Measurements from ENCODE around the gene MPZL2. TPM values are rescaled to one million over a fixed set of nuclear protein-coding genes. Genes with fewer than 3 reads are reported as not detected.

The MPZL2 gene
- total and polyA plus RNA-seq, 8 donors, result 52.0 to 117 (median 72.6) TPM

GRCh38 chr11:118286545-118286944 lies 22.4 kb upstream of the MPZL2 start:
- Histone ChIP-seq H3K36me3 (no peaks in the 10 kb centered on the region), H3K9me3 (no peaks in the 10 kb centered on the region), H3K4me3 (no peak overlapping the region), H3K4me1 (no peaks in the 10 kb centered on the region), H3K27me3 (no peaks in the 10 kb centered on the region), H3K27ac (no peak overlapping the region)
- no peak for TF ChIP-seq CTCF (IDR thresholded peaks at IDR 0.05)
- intact Hi-C loops (cut with DNase I), result no loop called here
- ATAC-seq, result no peak
- DNase-seq, result no peak

GRCh38 chr11:118283756-118284350 lies 19.8 kb upstream of the MPZL2 start:
- Histone ChIP-seq H3K27me3 (no peaks in the 10 kb centered on the region), H3K36me3 (no peaks in the 10 kb centered on the region), H3K27ac (no peak overlapping the region), H3K4me3 (no peak overlapping the region), H3K9me3 (no peaks in the 10 kb centered on the region), H3K4me1 (no peaks in the 10 kb centered on the region)
- intact Hi-C loops (cut with DNase I), result no loop called here
- TF ChIP-seq CTCF (IDR thresholded peaks at IDR 0.05), result no peak
- ATAC-seq, result no peak
- no peak for DNase-seq

- Histone ChIP-seq H3K4me1 (no peaks in the 10 kb centered on the region), H3K27ac (no peak overlapping the region), H3K36me3 (no peaks in the 10 kb centered on the region), H3K9me3 (no peaks in the 10 kb centered on the region), H3K4me3 (no peak overlapping the region), H3K27me3 (no peaks in the 10 kb centered on the region)
- DNase-seq (no peak), ATAC-seq (no peak)
- TF ChIP-seq CTCF (IDR thresholded peaks at IDR 0.05), result no peak
- intact Hi-C loops (cut with DNase I), result no loop called here
Measured at GRCh38 chr11:118283037-118283636, 19.0 kb upstream of the MPZL2 start.

- Histone ChIP-seq H3K27me3 (no peaks in the 10 kb centered on the region), H3K27ac (no peak overlapping the region), H3K36me3 (no peaks in the 10 kb centered on the region), H3K4me3 (no peak overlapping the region), H3K4me1 (peaks cover 0 to 4% of the 10 kb centered on the region in 2 donors), H3K9me3 (no peaks in the 10 kb centered on the region)
- DNase-seq (no peak), ATAC-seq (no peak)
- TF ChIP-seq CTCF (IDR thresholded peaks at IDR 0.05), result no peak
- intact Hi-C loops (cut with DNase I), result no loop called here
Measured at GRCh38 chr11:118282606-118283005, 18.5 kb upstream of the MPZL2 start.

GRCh38 chr11:118281284-118281683 lies 17.2 kb upstream of the MPZL2 start:
- DNase-seq, result no peak
- no peak overlapping the region for H3K27ac ChIP-seq
- intact Hi-C loops (cut with DNase I), result no loop called here
- no peaks in the 10 kb centered on the region for H3K27me3 ChIP-seq
- peaks cover 0 to 16% of the 10 kb centered on the region in 2 donors for H3K4me1 ChIP-seq
- no peak overlapping the region for H3K4me3 ChIP-seq
- H3K36me3 ChIP-seq, result no peaks in the 10 kb centered on the region
- no peak for TF ChIP-seq CTCF (IDR thresholded peaks at IDR 0.05)
- H3K9me3 ChIP-seq, result no peaks in the 10 kb centered on the region
- no peak for ATAC-seq

Data from left lung (tissue), 10 donors.